Ishikawa (cell line): ENCODE results near the gene SLC28A3.

Source experiments
- EGR1 ChIP-seq: IDR thresholded peaks from 2 replicates; pipeline ENCODE4 v1.6.1; 2012
- EP300 ChIP-seq: IDR thresholded peaks from 2 replicates; pipeline ENCODE4 v1.6.1; 2012; ENCODE audit warnings: borderline replicate concordance
- FOXM1 ChIP-seq: IDR thresholded peaks from 2 replicates; pipeline ENCODE4 v1.6.1; 2012; ENCODE audit warnings: low read depth, borderline replicate concordance
- MAX ChIP-seq: IDR thresholded peaks from 2 replicates; pipeline ENCODE4 v1.6.1; 2012
- NFIC ChIP-seq: IDR thresholded peaks from 2 replicates; pipeline ENCODE4 v1.6.1; 2012
- RAD21 ChIP-seq: IDR thresholded peaks from 2 replicates; pipeline ENCODE4 v1.6.1; 2012; ENCODE audit warnings: low read depth
- REST ChIP-seq: IDR thresholded peaks from 2 replicates; pipeline ENCODE4 v1.6.1; 2012; ENCODE audit warnings: low read depth, mild to moderate bottlenecking
- TAF1 ChIP-seq: IDR thresholded peaks from 2 replicates; pipeline ENCODE4 v1.6.1; 2012; ENCODE audit warnings: low read depth, mild to moderate bottlenecking
- TCF12 ChIP-seq: IDR thresholded peaks from 2 replicates; pipeline ENCODE4 v1.6.1; 2012; ENCODE audit warnings: low read depth
- TEAD4 ChIP-seq: IDR thresholded peaks from 2 replicates; pipeline ENCODE4 v1.6.1; 2012
- USF1 ChIP-seq: IDR thresholded peaks from 2 replicates; pipeline ENCODE4 v1.6.1; 2012
- YY1 ChIP-seq: IDR thresholded peaks from 2 replicates; pipeline ENCODE4 v1.6.1; 2012; ENCODE audit warnings: low read depth

GRCh38 chr9:84230355-84231145 is 110.0 kb downstream of the SLC28A3 start:
- no peak for TF ChIP-seq EP300
- no peak for TF ChIP-seq FOXM1
- no peak for TF ChIP-seq TCF12
- no peak for TF ChIP-seq MAX
- no peak for TF ChIP-seq REST
- no peak for TF ChIP-seq RAD21
- no peak for TF ChIP-seq TAF1
- TF ChIP-seq USF1, result no peak
- TF ChIP-seq TEAD4, result no peak
- no peak for TF ChIP-seq EGR1
- TF ChIP-seq YY1, result no peak
- TF ChIP-seq NFIC, result no peak
